ENCODE results near the gene MAPK8. TPM values are rescaled to one million over a fixed set of nuclear protein-coding genes. Genes with fewer than 3 reads are reported as not detected.

MAPK8 gene
- polyA plus RNA-seq, 1 of the 3 experiments (the other 2 are of a cell fraction), result 26.4 TPM

- ChIA-PET POLR2A (no interaction called here), CTCF (interaction anchor here (1.4 to 1.5 kb wide), 2 partner anchors 26 to 266 kb away, joined by 3 to 5 read pairs; no protein-coding TSS in a partner anchor)
- Histone ChIP-seq H4K20me1 (ENCODE audit: insufficient read depth) (peaks cover 5% of the 10 kb centered on the region), H3K27ac (ENCODE audit: low read depth in 2 of 2, low read length in 1 of 2) (peak overlapping the region in 1 of 2 experiments; percentile 76; a peak in 1 of 4 replicates), H3K4me3 (ENCODE audit: low read depth in 2 of 2, low read length in 1 of 2) (no peak overlapping the region), H3K36me3 (replicated peaks in 1 of 2; ENCODE audit: control insufficient read depth in 1 of 2, insufficient read depth in 2 of 2, low read length in 1 of 2) (no peaks in the 10 kb centered on the region), H3K9me3 (no peaks in the 10 kb centered on the region), H3K9ac (no peak overlapping the region; the same call in 1 of the 2 replicates), H3K4me2 (peak overlapping the region; percentile 51; the same call in 1 of the 2 replicates), H3K79me2 (ENCODE audit: insufficient read depth) (peaks cover 87% of the 10 kb centered on the region), H3F3A (replicated peaks; ENCODE audit: insufficient read depth) (peaks cover 22% of the 10 kb centered on the region), H3K9me2 (no peaks in the 10 kb centered on the region), H3K4me1 (ENCODE audit: control insufficient read depth in 1 of 2, insufficient read depth in 2 of 2, low read depth in 1 of 2, low read length in 1 of 2) (peaks cover 4 to 31% of the 10 kb centered on the region in 2 experiments; a peak in 3 of 4 replicates), H2AFZ (ENCODE audit: low read depth) (no peak overlapping the region), H3K27me3 (ENCODE audit: insufficient read depth) (no peaks in the 10 kb centered on the region)
- TF ChIP-seq ELF1 (IDR thresholded peaks at IDR 0.05), result no peak
- TF ChIP-seq, protein P1, sequence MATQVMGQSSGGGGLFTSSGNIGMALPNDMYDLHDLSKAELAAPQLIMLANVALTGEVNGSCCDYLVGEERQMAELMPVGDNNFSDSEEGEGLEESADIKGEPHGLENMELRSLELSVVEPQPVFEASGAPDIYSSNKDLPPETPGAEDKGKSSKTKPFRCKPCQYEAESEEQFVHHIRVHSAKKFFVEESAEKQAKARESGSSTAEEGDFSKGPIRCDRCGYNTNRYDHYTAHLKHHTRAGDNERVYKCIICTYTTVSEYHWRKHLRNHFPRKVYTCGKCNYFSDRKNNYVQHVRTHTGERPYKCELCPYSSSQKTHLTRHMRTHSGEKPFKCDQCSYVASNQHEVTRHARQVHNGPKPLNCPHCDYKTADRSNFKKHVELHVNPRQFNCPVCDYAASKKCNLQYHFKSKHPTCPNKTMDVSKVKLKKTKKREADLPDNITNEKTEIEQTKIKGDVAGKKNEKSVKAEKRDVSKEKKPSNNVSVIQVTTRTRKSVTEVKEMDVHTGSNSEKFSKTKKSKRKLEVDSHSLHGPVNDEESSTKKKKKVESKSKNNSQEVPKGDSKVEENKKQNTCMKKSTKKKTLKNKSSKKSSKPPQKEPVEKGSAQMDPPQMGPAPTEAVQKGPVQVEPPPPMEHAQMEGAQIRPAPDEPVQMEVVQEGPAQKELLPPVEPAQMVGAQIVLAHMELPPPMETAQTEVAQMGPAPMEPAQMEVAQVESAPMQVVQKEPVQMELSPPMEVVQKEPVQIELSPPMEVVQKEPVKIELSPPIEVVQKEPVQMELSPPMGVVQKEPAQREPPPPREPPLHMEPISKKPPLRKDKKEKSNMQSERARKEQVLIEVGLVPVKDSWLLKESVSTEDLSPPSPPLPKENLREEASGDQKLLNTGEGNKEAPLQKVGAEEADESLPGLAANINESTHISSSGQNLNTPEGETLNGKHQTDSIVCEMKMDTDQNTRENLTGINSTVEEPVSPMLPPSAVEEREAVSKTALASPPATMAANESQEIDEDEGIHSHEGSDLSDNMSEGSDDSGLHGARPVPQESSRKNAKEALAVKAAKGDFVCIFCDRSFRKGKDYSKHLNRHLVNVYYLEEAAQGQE (IDR thresholded peaks at IDR 0.05; ENCODE audit: low read depth, low read length), result no peak
- no peak for TF ChIP-seq JUND (IDR thresholded peaks at IDR 0.05)
- TF ChIP-seq, protein P2, sequence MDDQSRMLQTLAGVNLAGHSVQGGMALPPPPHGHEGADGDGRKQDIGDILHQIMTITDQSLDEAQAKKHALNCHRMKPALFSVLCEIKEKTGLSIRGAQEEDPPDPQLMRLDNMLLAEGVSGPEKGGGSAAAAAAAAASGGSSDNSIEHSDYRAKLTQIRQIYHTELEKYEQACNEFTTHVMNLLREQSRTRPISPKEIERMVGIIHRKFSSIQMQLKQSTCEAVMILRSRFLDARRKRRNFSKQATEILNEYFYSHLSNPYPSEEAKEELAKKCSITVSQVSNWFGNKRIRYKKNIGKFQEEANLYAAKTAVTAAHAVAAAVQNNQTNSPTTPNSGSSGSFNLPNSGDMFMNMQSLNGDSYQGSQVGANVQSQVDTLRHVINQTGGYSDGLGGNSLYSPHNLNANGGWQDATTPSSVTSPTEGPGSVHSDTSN (IDR thresholded peaks at IDR 0.05), result no peak
- TF ChIP-seq FOXJ3 (CRISPR knock-in tag; IDR thresholded peaks at IDR 0.05), result no peak
- TF ChIP-seq GATA2 (CRISPR knock-in tag; IDR thresholded peaks at IDR 0.05), result no peak
- TF ChIP-seq YY1 (IDR thresholded peaks at IDR 0.05; ENCODE audit: low read depth), result no peak
- TF ChIP-seq IRF3 (IDR thresholded peaks at IDR 0.05; ENCODE audit: low read depth, low read length), result no peak
- no peak for TF ChIP-seq FOXM1 (IDR thresholded peaks at IDR 0.05; ENCODE audit: low read depth)
- no peak for TF ChIP-seq USF1 (IDR thresholded peaks at IDR 0.05; ENCODE audit: borderline replicate concordance, low read depth)
- no peak for TF ChIP-seq RXRA (IDR thresholded peaks at IDR 0.05; ENCODE audit: borderline replicate concordance, low read depth)
- TF ChIP-seq CHD2 (IDR thresholded peaks at IDR 0.05; ENCODE audit: low read length, partially characterized antibody), result no peak
- TF ChIP-seq TEAD4 (IDR thresholded peaks at IDR 0.05; ENCODE audit: borderline replicate concordance, insufficient read depth), result no peak
- TF ChIP-seq NRF1 (IDR thresholded peaks at IDR 0.05; ENCODE audit: low read depth, low read length), result no peak
- no peak for DNase-seq
- 100% methylated on average over 2 of the region's 2 CpGs for WGBS (ENCODE audit: low lambda C conversion rate)
Observed at GRCh38 chr10:48389846-48390557, 83.5 kb downstream of the MAPK8 start.
